IMR-90 (cell line): ENCODE measurements around the gene LCN2. TPM values are rescaled to one million over a fixed set of nuclear protein-coding genes. Genes with fewer than 3 reads are reported as not detected.

Source experiments
- ATAC-seq: fragments of 200-7000 bp; cut with Tn5 transposase; 2 replicates; pipeline ENCODE4 v1.9.1; 2020; ENCODE audit warnings: low read depth, mild to moderate bottlenecking, moderate library complexity
- BruUV-seq: library from RNA; stranded (reverse); fragments of 400-500 nt; replicated peaks from 2 replicates; lab custom pipeline; 2021; lab: Mats Ljungman, UMichigan
- CTCF ChIA-PET: fragments of 300-600 bp; formaldehyde crosslinking; extraction: SDS; loops from one replicate; lab custom pipeline; 2021; ENCODE audit warnings: antibody characterized with exemption; lab: Yijun Ruan, JAX
- POLR2A ChIA-PET: fragments of 300-600 bp; sonication (Branson Sonifier 250); formaldehyde crosslinking; loops from one replicate; lab custom pipeline; 2022; ENCODE audit warnings: antibody characterized with exemption; ENCODE audit not compliant: unreplicated experiment; lab: Charles Lee
- DNase-seq: peaks from one replicate; pipeline ENCODE4 v3.0.0; 2013
- H2AFZ ChIP-seq: replicated peaks from 2 replicates; pipeline ENCODE3; 2013; ENCODE audit warnings: low read length, mild to moderate bottlenecking; ENCODE audit not compliant: poor library complexity
- H2AK5ac ChIP-seq: 2 replicates; pipeline ENCODE4 v1.6.1; 2013; ENCODE audit warnings: low read depth, low read length, inconsistent platforms
- H2AK9ac ChIP-seq: replicated peaks from 2 replicates; pipeline ENCODE3; 2013; ENCODE audit warnings: mild to moderate bottlenecking, low read depth, low read length, moderate library complexity; ENCODE audit not compliant: poor library complexity
- H2BK120ac ChIP-seq: 2 replicates; pipeline ENCODE4 v1.6.1; 2013; ENCODE audit warnings: low read depth, low read length, inconsistent platforms
- H2BK15ac ChIP-seq: 3 replicates; pipeline ENCODE4 v1.6.1; 2013; ENCODE audit warnings: low read depth, low read length, inconsistent platforms
- H2BK20ac ChIP-seq: 2 replicates; pipeline ENCODE4 v1.6.1; 2013; ENCODE audit warnings: low read depth, mild to moderate bottlenecking, inconsistent platforms, low read length, moderate library complexity
- H2BK5ac ChIP-seq: 2 replicates; pipeline ENCODE4 v1.6.1; 2013; ENCODE audit warnings: mild to moderate bottlenecking, low read depth, low read length, inconsistent platforms; ENCODE audit not compliant: poor library complexity, severe bottlenecking
- H3K14ac ChIP-seq: replicated peaks from 2 replicates; pipeline ENCODE4 v1.6.1; 2013; ENCODE audit warnings: low read depth, low read length, inconsistent platforms
- H3K18ac ChIP-seq: 2 replicates; pipeline ENCODE4 v1.6.1; 2013; ENCODE audit warnings: low read depth, low read length, control low read depth
- H3K23ac ChIP-seq: 2 replicates; pipeline ENCODE4 v1.6.1; 2013; ENCODE audit warnings: low read depth, low read length, inconsistent platforms
- H3K27ac ChIP-seq: 2 replicates; pipeline ENCODE4 v1.5.1; 2013; ENCODE audit warnings: mild to moderate bottlenecking, control low read depth, low read length; ENCODE audit not compliant: insufficient read depth
- H3K27me3 ChIP-seq: 2 replicates; pipeline ENCODE4 v1.6.1; 2013; ENCODE audit warnings: low read length; ENCODE audit not compliant: control insufficient read depth, insufficient read depth
- H3K36me3 ChIP-seq: 2 replicates; pipeline ENCODE4 v1.6.1; 2013; ENCODE audit warnings: low read length, mixed read lengths; ENCODE audit not compliant: control insufficient read depth, insufficient read depth
- H3K4ac ChIP-seq: 2 replicates; pipeline ENCODE4 v1.6.1; 2013; ENCODE audit warnings: low read depth, low read length, inconsistent platforms
- H3K4me1 ChIP-seq: 2 replicates; pipeline ENCODE4 v1.6.1; 2013; ENCODE audit warnings: low read length, mixed read lengths; ENCODE audit not compliant: control insufficient read depth, insufficient read depth
- H3K4me2 ChIP-seq: 2 replicates; pipeline ENCODE4 v1.6.1; 2013; ENCODE audit warnings: low read depth, mild to moderate bottlenecking, control low read depth, low read length, moderate library complexity
- H3K4me3 ChIP-seq: 2 replicates; pipeline ENCODE4 v1.5.1; 2013; ENCODE audit warnings: low read depth, mild to moderate bottlenecking, control low read depth, low read length, moderate library complexity; ENCODE audit not compliant: insufficient read depth
- H3K56ac ChIP-seq: 2 replicates; pipeline ENCODE4 v1.6.1; 2013; ENCODE audit warnings: low read length, inconsistent platforms; ENCODE audit not compliant: insufficient read depth; ENCODE audit errors: extremely low read depth
- H3K79me1 ChIP-seq, 2 experiments: 2 replicates each; pipeline ENCODE4 v1.6.1; 2013; ENCODE audit warnings: low read length in 2 of 2, inconsistent platforms in 1 of 2, low read depth in 1 of 2
- H3K9ac ChIP-seq: 2 replicates; pipeline ENCODE4 v1.6.1; 2013; ENCODE audit warnings: low read depth, low read length, control low read depth
- H3K9me1 ChIP-seq: 2 replicates; pipeline ENCODE4 v1.6.1; 2013; ENCODE audit warnings: low read length, inconsistent platforms; ENCODE audit not compliant: insufficient read depth
- H3K9me3 ChIP-seq: 2 replicates; pipeline ENCODE4 v1.6.1; 2013; ENCODE audit warnings: low read length; ENCODE audit not compliant: control insufficient read depth, insufficient read depth
- H4K20me1 ChIP-seq: 2 replicates; pipeline ENCODE4 v1.6.1; 2013; ENCODE audit warnings: low read length, inconsistent platforms; ENCODE audit not compliant: insufficient read depth
- H4K5ac ChIP-seq: 2 replicates; pipeline ENCODE4 v1.6.1; 2013; ENCODE audit warnings: mild to moderate bottlenecking, low read depth, low read length, control low read depth
- H4K8ac ChIP-seq, 2 experiments: 2 replicates each; pipeline ENCODE4 v1.6.1; 2013; ENCODE audit warnings: low read depth in 2 of 2, low read length in 2 of 2, control low read depth in 1 of 2, inconsistent platforms in 1 of 2
- H4K91ac ChIP-seq: 2 replicates; pipeline ENCODE4 v1.6.1; 2013; ENCODE audit warnings: low read depth, low read length, inconsistent platforms; ENCODE audit not compliant: insufficient read depth
- CHD1 ChIP-seq: IDR thresholded peaks from 2 replicates; pipeline ENCODE4 v1.6.1; 2012; ENCODE audit warnings: low read depth, low read length, improper control_type of control experiment
- MAFK ChIP-seq: IDR thresholded peaks from 2 replicates; pipeline ENCODE4 v1.6.1; 2012; ENCODE audit warnings: low read depth, low read length, improper control_type of control experiment
- whole genome bisulfite sequencing, 2 experiments: methylation state at CpG; one replicate each; pipeline versions ENCODE4 v1.1.5 to v1.1.7; 2013; ENCODE audit warnings: missing lambda C conversion rate in 2 of 2; ENCODE audit not compliant: insufficient read length in 1 of 2; ENCODE audit errors: extremely low coverage in 2 of 2; 5-methylcytosine and 5-hydroxymethylcytosine counted together
- dilution Hi-C: fragments of 300-500 bp; cut with HindIII; formaldehyde crosslinking; loops from one replicate; pipeline ENCODE4 v1.14.3; 2018; ENCODE audit warnings: low sequenced_read_pairs; ENCODE audit not compliant: unreplicated experiment
- in situ Hi-C: fragments of 300-500 bp; cut with MboI; formaldehyde crosslinking; loops from 3 replicates; pipeline ENCODE4 v1.14.3; 2019; ENCODE audit warnings: low sequenced_read_pairs, inconsistent platforms, mixed read lengths
- intact Hi-C: fragments of 100-400 bp; cut with micrococcal nuclease; formaldehyde crosslinking; loops from 2 replicates; pipeline ENCODE4 v1.10.0; 2022
- polyA plus RNA-seq, 3 experiments: library from polyadenylated mRNA; depleted of rRNA; stranded (reverse); fragments of >200 nt; gene quantifications; 2 replicates each; pipeline ENCODE4 v1.2.3, GENCODE V29; 2012; ENCODE audit warnings: low replicate concordance in 1 of 3
- total RNA-seq: library from RNA; depleted of rRNA; stranded (reverse); fragments of >200 nt; gene quantifications from 2 replicates; pipeline ENCODE4 v1.2.3, GENCODE V29; 2012
- TF ChIP-seq, protein P1 (sequence below): fragments of 150-350 bp; IDR thresholded peaks from 2 replicates; pipeline ENCODE4 v1.6.1; 2016; ENCODE audit warnings: low read depth, mild to moderate bottlenecking, low read length, moderate library complexity, borderline replicate concordance

The LCN2 gene
- total and polyA plus RNA-seq, 2 of the 4 experiments (the other 2 are of a cell fraction) = not detected

DNA sequence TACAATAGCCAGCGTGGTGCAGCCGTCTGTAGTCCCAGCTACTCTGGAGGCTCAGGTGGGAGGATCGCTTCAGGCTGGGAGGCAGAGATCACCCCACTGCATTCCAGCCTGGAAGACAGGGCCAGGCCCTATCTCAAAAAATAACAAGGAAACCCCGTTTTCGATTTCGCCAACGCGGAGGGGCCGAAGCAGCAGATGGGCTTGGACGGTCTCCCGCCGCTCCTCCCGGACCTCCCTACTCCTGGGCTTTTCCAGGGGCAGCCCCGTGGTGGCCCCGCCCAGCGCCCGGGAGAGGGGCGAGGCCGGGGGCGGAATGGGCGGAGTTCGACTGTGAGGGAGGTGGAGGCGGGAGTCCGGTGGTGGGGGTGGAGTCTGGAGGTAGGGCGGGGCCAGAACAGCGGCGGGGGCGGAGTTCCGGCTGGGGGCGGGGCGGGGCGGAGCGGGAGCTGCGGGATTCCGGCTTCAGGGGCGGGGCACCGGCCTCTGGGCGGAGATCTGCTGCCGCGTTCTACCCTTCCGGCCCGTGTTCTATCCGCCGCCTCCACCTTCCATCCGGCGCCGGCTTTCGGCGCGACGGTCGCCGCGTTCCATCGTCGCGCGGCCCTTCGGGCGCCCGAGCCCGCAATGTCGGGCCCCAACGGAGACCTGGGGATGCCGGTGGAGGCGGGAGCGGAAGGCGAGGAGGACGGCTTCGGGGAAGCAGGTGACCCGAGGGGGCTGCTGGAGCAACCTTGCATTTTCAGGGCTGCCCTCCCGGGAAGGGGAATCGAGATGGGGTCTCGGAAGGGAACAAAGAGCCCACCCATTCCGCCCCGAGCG lies 10.7 kb downstream of the LCN2 start, which contains the start of gene BBLN (continued):
- TF ChIP-seq, protein P1, sequence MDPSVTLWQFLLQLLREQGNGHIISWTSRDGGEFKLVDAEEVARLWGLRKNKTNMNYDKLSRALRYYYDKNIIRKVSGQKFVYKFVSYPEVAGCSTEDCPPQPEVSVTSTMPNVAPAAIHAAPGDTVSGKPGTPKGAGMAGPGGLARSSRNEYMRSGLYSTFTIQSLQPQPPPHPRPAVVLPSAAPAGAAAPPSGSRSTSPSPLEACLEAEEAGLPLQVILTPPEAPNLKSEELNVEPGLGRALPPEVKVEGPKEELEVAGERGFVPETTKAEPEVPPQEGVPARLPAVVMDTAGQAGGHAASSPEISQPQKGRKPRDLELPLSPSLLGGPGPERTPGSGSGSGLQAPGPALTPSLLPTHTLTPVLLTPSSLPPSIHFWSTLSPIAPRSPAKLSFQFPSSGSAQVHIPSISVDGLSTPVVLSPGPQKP = no peak

DNA sequence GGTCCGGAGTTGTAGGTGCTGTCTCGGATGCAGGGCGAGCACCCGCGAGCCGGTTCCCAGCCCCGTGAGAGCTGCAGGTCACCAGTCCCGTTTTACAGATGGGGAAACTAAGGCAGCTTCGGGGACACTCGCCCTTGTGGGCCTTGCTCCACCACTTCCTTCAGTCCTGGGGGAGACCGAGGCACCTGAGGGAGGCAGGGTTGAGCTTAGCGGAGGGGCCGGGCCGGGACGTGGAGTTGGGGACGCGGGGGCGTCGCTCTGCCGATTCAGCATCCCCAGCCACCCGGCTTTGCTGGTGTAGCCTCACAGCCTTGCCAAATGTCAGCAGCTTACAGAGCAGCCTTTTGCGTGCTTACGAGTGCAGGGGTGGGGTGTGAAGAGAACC lies 11.3 kb downstream of the LCN2 start:
- POLR2A ChIA-PET = no interaction called here
- H3K4me2 ChIP-seq = peak overlapping the region; percentile 95
- peak overlapping the region; percentile 95 for H2AFZ ChIP-seq
- H2AK9ac ChIP-seq = peak overlapping the region; percentile 48
- in situ Hi-C loops (no loop called here), intact Hi-C loops (no loop called here), dilution Hi-C loops (no loop called here)
- H4K5ac ChIP-seq = no peak overlapping the region
- peaks cover 5% of the 10 kb centered on the region for H3K9me1 ChIP-seq
- peak; percentile 3 for ATAC-seq
- no peaks in the 10 kb centered on the region for H3K9me3 ChIP-seq
- 0 out of 2 replicates have a peak, but pooled peaks cover 3% of the 10 kb centered on the region for H3K27me3 ChIP-seq
- H3K4ac ChIP-seq = peak overlapping the region; percentile 71
- peak overlapping the region; percentile 55; the same call in 1 of the 2 replicates for H3K23ac ChIP-seq
- peak overlapping the region; percentile 73 to 87; a peak in 3 of 4 replicates for H4K8ac ChIP-seq
- peak overlapping the region; percentile 82 for H3K4me3 ChIP-seq
- peak overlapping the region; percentile 43; the same call in 1 of the 2 replicates for H3K56ac ChIP-seq
- peak overlapping the region; percentile 62 for H3K14ac ChIP-seq
- peaks cover 1% of the 10 kb centered on the region; the same call in 1 of the 2 replicates for H3K4me1 ChIP-seq
- WGBS, 2 experiments = 0% methylated on average over 6 of the region's 23 CpGs; no CpG with 5 or more reads in 1 of the 2 experiments
- TF ChIP-seq MAFK (peak; percentile 71), CHD1 (no peak)
- no TSS peak for BruUV-seq
- no peak overlapping the region for H4K91ac ChIP-seq
- peak overlapping the region; percentile 48 for H2BK5ac ChIP-seq
- H2BK120ac ChIP-seq = no peak overlapping the region
- H2AK5ac ChIP-seq = peak overlapping the region; percentile 68; the same call in 1 of the 2 replicates
- peak overlapping the region; percentile 63; the same call in 1 of the 2 replicates for H3K27ac ChIP-seq
- peak overlapping the region; percentile 59 for H3K9ac ChIP-seq
- H3K79me1 ChIP-seq = peaks cover 10 to 38% of the 10 kb centered on the region in 2 experiments; a peak in 3 of 4 replicates
- H2BK20ac ChIP-seq = no peak overlapping the region
- peaks cover 27% of the 10 kb centered on the region for H3K36me3 ChIP-seq
- peak; percentile 30 for DNase-seq
- no peak overlapping the region for H3K18ac ChIP-seq
- H4K20me1 ChIP-seq = peaks cover 11% of the 10 kb centered on the region
- CTCF ChIA-PET = interaction anchor here (1.1 kb wide), 1 partner anchor 23 kb away, joined by 3 read pairs; no protein-coding TSS in a partner anchor
- no peak overlapping the region for H2BK15ac ChIP-seq
